Coronary artery (tissue), 2 donors: ENCODE measurements around the gene PTPN2.
A peak's percentile ranks its signal among the peaks of the same experiment; 100 is the strongest.
"Not testable (repeated sequence)": the region's sequence is repeated elsewhere in the genome, so short reads cannot be mapped to it uniquely, and the experiment has no call there.

Experiments
- DNase-seq: peaks from one replicate; pipeline ENCODE4 v3.0.0-alpha.2; 2017; ENCODE audit warnings: low spot score
- H3K27ac ChIP-seq, 2 donors: fragments of 200-600 bp; sonication (generic); one replicate each; pipeline ENCODE4 v1.5.1; 2016 to 2019
- H3K4me3 ChIP-seq: fragments of 200-600 bp; sonication (generic); 2 replicates; pipeline ENCODE4 v1.5.1; 2016; ENCODE audit warnings: mild to moderate bottlenecking, moderate library complexity
- TF ChIP-seq, protein P1 (sequence below): fragments of 200-600 bp; sonication (generic); IDR thresholded peaks from one replicate; pipeline ENCODE4 v1.5.1; 2019; ENCODE audit warnings: antibody characterized with exemption

PTPN2 gene

GRCh38 chr18:12907258-12907925, 23.4 kb upstream of the PTPN2 start:
- DNase-seq = no peak
- H3K4me3 ChIP-seq = peak overlapping the region; percentile 57
- peak overlapping the region; percentile 73 to 74 for H3K27ac ChIP-seq
- TF ChIP-seq, protein P1, sequence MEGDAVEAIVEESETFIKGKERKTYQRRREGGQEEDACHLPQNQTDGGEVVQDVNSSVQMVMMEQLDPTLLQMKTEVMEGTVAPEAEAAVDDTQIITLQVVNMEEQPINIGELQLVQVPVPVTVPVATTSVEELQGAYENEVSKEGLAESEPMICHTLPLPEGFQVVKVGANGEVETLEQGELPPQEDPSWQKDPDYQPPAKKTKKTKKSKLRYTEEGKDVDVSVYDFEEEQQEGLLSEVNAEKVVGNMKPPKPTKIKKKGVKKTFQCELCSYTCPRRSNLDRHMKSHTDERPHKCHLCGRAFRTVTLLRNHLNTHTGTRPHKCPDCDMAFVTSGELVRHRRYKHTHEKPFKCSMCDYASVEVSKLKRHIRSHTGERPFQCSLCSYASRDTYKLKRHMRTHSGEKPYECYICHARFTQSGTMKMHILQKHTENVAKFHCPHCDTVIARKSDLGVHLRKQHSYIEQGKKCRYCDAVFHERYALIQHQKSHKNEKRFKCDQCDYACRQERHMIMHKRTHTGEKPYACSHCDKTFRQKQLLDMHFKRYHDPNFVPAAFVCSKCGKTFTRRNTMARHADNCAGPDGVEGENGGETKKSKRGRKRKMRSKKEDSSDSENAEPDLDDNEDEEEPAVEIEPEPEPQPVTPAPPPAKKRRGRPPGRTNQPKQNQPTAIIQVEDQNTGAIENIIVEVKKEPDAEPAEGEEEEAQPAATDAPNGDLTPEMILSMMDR = no peak

DNA sequence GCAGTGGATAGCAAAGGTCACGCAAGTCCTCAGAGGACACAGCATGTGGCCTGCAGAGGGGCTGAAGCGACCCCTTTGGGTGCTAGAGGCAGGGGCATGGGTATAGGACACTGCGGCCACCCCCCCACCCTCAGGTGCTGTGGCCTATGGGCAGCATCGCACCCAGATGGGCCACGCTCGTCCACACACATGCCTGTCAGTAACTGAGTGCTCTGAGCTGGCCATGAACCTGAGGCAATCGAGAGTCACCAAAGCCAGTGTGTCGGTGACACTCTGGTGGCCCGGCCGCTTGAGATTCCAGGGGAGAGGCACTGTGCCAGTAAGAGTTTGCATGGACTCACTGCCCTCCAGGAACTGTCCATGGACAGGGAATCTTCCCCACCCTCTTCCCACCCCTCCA, 22.7 kb upstream of the PTPN2 start:
- Histone ChIP-seq H3K27ac (peak overlapping the region; percentile 73 to 74), H3K4me3 (peak overlapping the region; percentile 57)
- no peak for DNase-seq
- TF ChIP-seq, protein P1 = no peak

- TF ChIP-seq, protein P1 = no peak
- Histone ChIP-seq H3K4me3 (no peak overlapping the region), H3K27ac (no peak overlapping the region)
- DNase-seq = no peak
These were observed 22.1 kb upstream of the PTPN2 start for GRCh38 chr18:12906119-12906518.

DNA sequence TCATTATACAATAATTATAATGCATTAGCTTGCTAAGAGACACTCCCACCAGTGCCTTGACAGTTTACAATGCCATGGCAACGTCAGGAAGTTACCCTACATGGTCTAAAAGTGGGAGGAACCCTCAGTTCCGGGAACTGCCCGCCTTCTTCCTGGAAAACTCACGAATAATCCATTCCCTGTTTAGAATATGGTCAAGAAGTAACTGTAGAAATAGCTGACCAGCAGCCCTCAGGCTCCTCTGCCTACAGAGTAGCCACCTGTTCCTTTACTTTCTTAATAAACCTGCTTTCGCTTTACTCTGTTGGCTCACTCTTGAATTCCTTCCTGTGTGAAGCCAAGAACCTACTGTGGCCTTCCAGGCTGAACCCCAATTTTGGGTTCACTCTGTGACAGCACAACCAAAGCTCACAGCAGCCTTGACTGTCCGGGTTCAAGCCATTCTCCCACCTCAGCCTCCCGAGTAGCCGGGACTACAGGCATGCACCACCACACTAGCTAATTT, 20.0 kb upstream of the PTPN2 start:
- TF ChIP-seq, protein P1 = no peak
- no peak overlapping the region for H3K4me3 ChIP-seq
- no peak for DNase-seq
- H3K27ac ChIP-seq = no peak overlapping the region

- H3K27ac ChIP-seq, DNase-seq: not testable (repeated sequence)
These were observed 17.2 kb upstream of the PTPN2 start for GRCh38 chr18:12901208-12901607.

GRCh38 chr18:12896784-12897333, 12.8 kb upstream of the PTPN2 start:
- DNase-seq, H3K27ac ChIP-seq: not testable (repeated sequence)
- peak overlapping the region; percentile 63 for H3K4me3 ChIP-seq

More at GRCh38 chr18:12901208-12901607, 17.2 kb upstream of the PTPN2 start:
- not testable (repeated sequence) for H3K4me3 ChIP-seq

- TF ChIP-seq, protein P1 = no peak
- DNase-seq = no peak
- Histone ChIP-seq H3K4me3 (no peak overlapping the region), H3K27ac (no peak overlapping the region)
These were observed 11.6 kb upstream of the PTPN2 start for GRCh38 chr18:12895626-12896025.

DNA sequence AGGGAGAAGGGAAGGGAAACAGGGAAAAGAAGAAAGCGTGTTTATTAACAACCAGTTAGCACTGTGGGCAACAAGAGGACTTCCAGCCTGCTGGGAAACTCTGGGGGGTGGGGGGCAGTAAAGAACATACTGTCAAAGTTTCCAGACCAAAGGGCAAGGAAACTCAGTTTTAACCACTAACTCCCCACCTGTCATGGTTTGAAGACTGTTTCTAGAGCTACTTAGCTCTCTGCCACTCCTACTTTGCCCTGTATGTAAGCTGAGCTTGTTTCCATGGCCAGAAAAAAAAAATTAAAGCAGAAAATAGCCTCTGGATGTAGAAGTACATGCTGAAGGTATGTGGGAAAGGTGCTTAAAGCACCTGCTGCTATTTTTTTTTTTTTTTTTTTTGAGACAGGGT, 11.0 kb upstream of the PTPN2 start:
- Histone ChIP-seq H3K27ac (no peak overlapping the region), H3K4me3 (no peak overlapping the region)
- TF ChIP-seq, protein P1 = no peak
- no peak for DNase-seq
